ENCODE data around the gene PLAU.

DNA sequence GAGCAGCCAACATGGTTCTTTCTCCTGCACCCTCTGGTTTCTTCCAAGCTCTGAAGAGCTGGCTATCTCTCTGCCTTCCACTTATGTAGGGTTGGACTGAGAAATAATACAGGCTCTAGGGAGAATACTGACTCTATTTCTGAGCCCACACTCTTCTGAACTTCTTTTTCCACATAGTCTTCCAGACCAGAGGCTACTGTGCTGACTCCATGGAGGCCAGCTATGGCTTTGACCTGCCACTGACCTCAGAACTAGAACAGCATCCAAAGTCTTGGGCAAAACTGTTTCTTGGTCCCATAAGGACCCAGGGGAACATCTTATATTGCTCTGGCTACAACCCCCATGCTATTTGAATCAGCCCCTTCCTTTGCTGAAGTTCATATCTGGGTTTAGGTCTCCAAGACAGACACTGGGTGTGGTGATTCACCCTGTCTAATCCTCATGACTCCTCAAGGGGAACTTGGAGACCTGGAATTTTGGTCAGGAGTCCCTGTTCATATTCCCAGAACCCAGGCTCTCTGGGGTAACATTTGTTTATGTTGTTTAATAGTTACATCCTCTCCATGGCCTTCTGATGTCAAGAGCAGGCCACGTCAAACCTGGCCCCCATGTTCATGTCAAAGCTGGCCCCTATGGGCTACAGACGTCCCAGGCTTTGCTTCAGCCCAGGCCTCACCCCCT lies 12.1 kb upstream of the PLAU start:
- TF ChIP-seq, protein P1, sequence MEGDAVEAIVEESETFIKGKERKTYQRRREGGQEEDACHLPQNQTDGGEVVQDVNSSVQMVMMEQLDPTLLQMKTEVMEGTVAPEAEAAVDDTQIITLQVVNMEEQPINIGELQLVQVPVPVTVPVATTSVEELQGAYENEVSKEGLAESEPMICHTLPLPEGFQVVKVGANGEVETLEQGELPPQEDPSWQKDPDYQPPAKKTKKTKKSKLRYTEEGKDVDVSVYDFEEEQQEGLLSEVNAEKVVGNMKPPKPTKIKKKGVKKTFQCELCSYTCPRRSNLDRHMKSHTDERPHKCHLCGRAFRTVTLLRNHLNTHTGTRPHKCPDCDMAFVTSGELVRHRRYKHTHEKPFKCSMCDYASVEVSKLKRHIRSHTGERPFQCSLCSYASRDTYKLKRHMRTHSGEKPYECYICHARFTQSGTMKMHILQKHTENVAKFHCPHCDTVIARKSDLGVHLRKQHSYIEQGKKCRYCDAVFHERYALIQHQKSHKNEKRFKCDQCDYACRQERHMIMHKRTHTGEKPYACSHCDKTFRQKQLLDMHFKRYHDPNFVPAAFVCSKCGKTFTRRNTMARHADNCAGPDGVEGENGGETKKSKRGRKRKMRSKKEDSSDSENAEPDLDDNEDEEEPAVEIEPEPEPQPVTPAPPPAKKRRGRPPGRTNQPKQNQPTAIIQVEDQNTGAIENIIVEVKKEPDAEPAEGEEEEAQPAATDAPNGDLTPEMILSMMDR (IDR thresholded peaks at IDR 0.05) = no peak
- TF ChIP-seq POLR2A (IDR thresholded peaks at IDR 0.05) = no peak
